Measurements from ENCODE around the gene RAMP3.
"Not testable (repeated sequence)": the region's sequence is repeated elsewhere in the genome, so short reads cannot be mapped to it uniquely, and the experiment has no call there.

RAMP3 gene

GRCh38 chr7:45164271-45164670, 6.7 kb downstream of the RAMP3 start:
- POLR2A ChIA-PET; H3K27me3 ChIP-seq (replicated peaks in 2 of 5; ENCODE audit: control insufficient read depth in 4 of 5, insufficient read depth in 5 of 5, low read length in 4 of 5); H3K27ac ChIP-seq (ENCODE audit: insufficient read depth in 1 of 2, low read depth in 1 of 2, low read length in 2 of 2, poor library complexity in 1 of 2, severe bottlenecking in 2 of 2); H3K36me3 ChIP-seq (ENCODE audit: control insufficient read depth in 4 of 4, insufficient read depth in 4 of 4, low read length in 3 of 4); CTCF ChIA-PET; H3K4me1 ChIP-seq (ENCODE audit: control extremely low read depth in 1 of 4, control insufficient read depth in 4 of 4, insufficient read depth in 4 of 4, low read length in 3 of 4); DNase-seq; H3K4me3 ChIP-seq (ENCODE audit: control insufficient read depth in 1 of 7, extremely low read depth in 1 of 7, insufficient read depth in 4 of 7, low read depth in 2 of 7, low read length in 6 of 7): not testable (repeated sequence)
- WGBS (ENCODE audit: insufficient coverage): 100% methylated on average over 1 of the region's 3 CpGs
- H3K9me3 ChIP-seq (ENCODE audit: control extremely low read depth in 1 of 5, control insufficient read depth in 4 of 5, insufficient read depth in 2 of 5, low read depth in 1 of 5, low read length in 4 of 5): peaks cover 0 to 14% (median 6%) of the 10 kb centered on the region in 5 experiments

GRCh38 chr7:45165857-45166256, 8.3 kb downstream of the RAMP3 start:
- DNase-seq: no peak
- Histone ChIP-seq H3K4me1 (ENCODE audit: control extremely low read depth in 1 of 4, control insufficient read depth in 4 of 4, insufficient read depth in 4 of 4, low read length in 3 of 4) (no peaks in the 10 kb centered on the region), H3K4me3 (ENCODE audit: control insufficient read depth in 1 of 7, extremely low read depth in 1 of 7, insufficient read depth in 4 of 7, low read depth in 2 of 7, low read length in 6 of 7) (no peak overlapping the region), H3K27ac (ENCODE audit: insufficient read depth in 1 of 2, low read depth in 1 of 2, low read length in 2 of 2, poor library complexity in 1 of 2, severe bottlenecking in 2 of 2) (no peak overlapping the region), H3K36me3 (ENCODE audit: control insufficient read depth in 4 of 4, insufficient read depth in 4 of 4, low read length in 3 of 4) (no peaks in the 10 kb centered on the region), H3K9me3 (ENCODE audit: control extremely low read depth in 1 of 5, control insufficient read depth in 4 of 5, insufficient read depth in 2 of 5, low read depth in 1 of 5, low read length in 4 of 5) (peaks cover 0 to 14% (median 6%) of the 10 kb centered on the region in 5 experiments), H3K27me3 (replicated peaks in 2 of 5; ENCODE audit: control insufficient read depth in 4 of 5, insufficient read depth in 5 of 5, low read length in 4 of 5) (peaks cover 0 to 2% (median 0%) of the 10 kb centered on the region in 5 experiments)
- POLR2A ChIA-PET: no interaction called here
- CTCF ChIA-PET: no interaction called here
- WGBS (ENCODE audit: insufficient coverage): 100% methylated on average over 1 of the region's 3 CpGs

GRCh38 chr7:45171946-45172345, 14.4 kb downstream of the RAMP3 start:
- POLR2A ChIA-PET: no interaction called here
- Histone ChIP-seq H3K4me1 (ENCODE audit: control extremely low read depth in 1 of 4, control insufficient read depth in 4 of 4, insufficient read depth in 4 of 4, low read length in 3 of 4) (no peaks in the 10 kb centered on the region), H3K9me3 (ENCODE audit: control extremely low read depth in 1 of 5, control insufficient read depth in 4 of 5, insufficient read depth in 2 of 5, low read depth in 1 of 5, low read length in 4 of 5) (peaks cover 0 to 1% (median 0%) of the 10 kb centered on the region in 5 experiments), H3K27ac (ENCODE audit: insufficient read depth in 1 of 2, low read depth in 1 of 2, low read length in 2 of 2, poor library complexity in 1 of 2, severe bottlenecking in 2 of 2) (no peak overlapping the region), H3K27me3 (replicated peaks in 2 of 5; ENCODE audit: control insufficient read depth in 4 of 5, insufficient read depth in 5 of 5, low read length in 4 of 5) (peaks cover 0 to 2% (median 0%) of the 10 kb centered on the region in 5 experiments), H3K4me3 (ENCODE audit: control insufficient read depth in 1 of 7, extremely low read depth in 1 of 7, insufficient read depth in 4 of 7, low read depth in 2 of 7, low read length in 6 of 7) (no peak overlapping the region), H3K36me3 (ENCODE audit: control insufficient read depth in 4 of 4, insufficient read depth in 4 of 4, low read length in 3 of 4) (no peaks in the 10 kb centered on the region)
- no peak for DNase-seq
- WGBS (ENCODE audit: insufficient coverage): 20% methylated on average over 1 of the region's 1 CpG
- CTCF ChIA-PET: no interaction called here

- Histone ChIP-seq H3K27me3 (replicated peaks in 2 of 5; ENCODE audit: control insufficient read depth in 4 of 5, insufficient read depth in 5 of 5, low read length in 4 of 5) (peaks cover 0 to 2% (median 0%) of the 10 kb centered on the region in 5 experiments), H3K4me3 (ENCODE audit: control insufficient read depth in 1 of 7, extremely low read depth in 1 of 7, insufficient read depth in 4 of 7, low read depth in 2 of 7, low read length in 6 of 7) (no peak overlapping the region), H3K27ac (ENCODE audit: insufficient read depth in 1 of 2, low read depth in 1 of 2, low read length in 2 of 2, poor library complexity in 1 of 2, severe bottlenecking in 2 of 2) (no peak overlapping the region), H3K4me1 (ENCODE audit: control extremely low read depth in 1 of 4, control insufficient read depth in 4 of 4, insufficient read depth in 4 of 4, low read length in 3 of 4) (no peaks in the 10 kb centered on the region), H3K36me3 (ENCODE audit: control insufficient read depth in 4 of 4, insufficient read depth in 4 of 4, low read length in 3 of 4) (no peaks in the 10 kb centered on the region), H3K9me3 (ENCODE audit: control extremely low read depth in 1 of 5, control insufficient read depth in 4 of 5, insufficient read depth in 2 of 5, low read depth in 1 of 5, low read length in 4 of 5) (peaks cover 0 to 1% (median 0%) of the 10 kb centered on the region in 5 experiments)
- CTCF ChIA-PET: interaction anchor here (0.7 to 2.2 kb wide), 4 partner anchors 11 to 413 kb away, joined by 3 to 4 read pairs (median 4); no protein-coding TSS in a partner anchor
- DNase-seq: no peak
- WGBS (ENCODE audit: insufficient coverage): 98% methylated on average over 4 of the region's 6 CpGs
- POLR2A ChIA-PET: no interaction called here
These were observed 16.2 kb downstream of the RAMP3 start for GRCh38 chr7:45173596-45174327.

GRCh38 chr7:45174328-45174610, 16.7 kb downstream of the RAMP3 start:
- no peak overlapping the region for H3K4me3 ChIP-seq (ENCODE audit: control insufficient read depth in 1 of 7, extremely low read depth in 1 of 7, insufficient read depth in 4 of 7, low read depth in 2 of 7, low read length in 6 of 7)
- 100% methylated on average over 2 of the region's 4 CpGs for WGBS (ENCODE audit: insufficient coverage)
- peaks cover 0 to 2% (median 0%) of the 10 kb centered on the region in 5 experiments for H3K27me3 ChIP-seq (replicated peaks in 2 of 5; ENCODE audit: control insufficient read depth in 4 of 5, insufficient read depth in 5 of 5, low read length in 4 of 5)
- DNase-seq: no peak
- H3K4me1 ChIP-seq (ENCODE audit: control extremely low read depth in 1 of 4, control insufficient read depth in 4 of 4, insufficient read depth in 4 of 4, low read length in 3 of 4): no peaks in the 10 kb centered on the region
- H3K27ac ChIP-seq (ENCODE audit: insufficient read depth in 1 of 2, low read depth in 1 of 2, low read length in 2 of 2, poor library complexity in 1 of 2, severe bottlenecking in 2 of 2): no peak overlapping the region
- H3K36me3 ChIP-seq (ENCODE audit: control insufficient read depth in 4 of 4, insufficient read depth in 4 of 4, low read length in 3 of 4): no peaks in the 10 kb centered on the region
- no peaks in the 10 kb centered on the region for H3K9me3 ChIP-seq (ENCODE audit: control extremely low read depth in 1 of 5, control insufficient read depth in 4 of 5, insufficient read depth in 2 of 5, low read depth in 1 of 5, low read length in 4 of 5)
- ChIA-PET CTCF (interaction anchor here (2.2 kb wide), 1 partner anchor 19 kb away, joined by 4 read pairs; no protein-coding TSS in a partner anchor), POLR2A (no interaction called here)

GRCh38 chr7:45174966-45175765, 17.6 kb downstream of the RAMP3 start:
- DNase-seq: no peak
- no peak overlapping the region for H3K4me3 ChIP-seq (ENCODE audit: control insufficient read depth in 1 of 7, extremely low read depth in 1 of 7, insufficient read depth in 4 of 7, low read depth in 2 of 7, low read length in 6 of 7)
- no peaks in the 10 kb centered on the region for H3K36me3 ChIP-seq (ENCODE audit: control insufficient read depth in 4 of 4, insufficient read depth in 4 of 4, low read length in 3 of 4)
- no peaks in the 10 kb centered on the region for H3K9me3 ChIP-seq (ENCODE audit: control extremely low read depth in 1 of 5, control insufficient read depth in 4 of 5, insufficient read depth in 2 of 5, low read depth in 1 of 5, low read length in 4 of 5)
- no peak overlapping the region for H3K27ac ChIP-seq (ENCODE audit: insufficient read depth in 1 of 2, low read depth in 1 of 2, low read length in 2 of 2, poor library complexity in 1 of 2, severe bottlenecking in 2 of 2)
- 76% methylated on average over 4 of the region's 4 CpGs for WGBS (ENCODE audit: insufficient coverage)
- POLR2A ChIA-PET: no interaction called here
- H3K4me1 ChIP-seq (ENCODE audit: control extremely low read depth in 1 of 4, control insufficient read depth in 4 of 4, insufficient read depth in 4 of 4, low read length in 3 of 4): no peaks in the 10 kb centered on the region
- peaks cover 0 to 2% (median 0%) of the 10 kb centered on the region in 5 experiments for H3K27me3 ChIP-seq (replicated peaks in 2 of 5; ENCODE audit: control insufficient read depth in 4 of 5, insufficient read depth in 5 of 5, low read length in 4 of 5)
- CTCF ChIA-PET: interaction anchor here (0.6 kb wide), 1 partner anchor 85 kb away, joined by 3 read pairs; no protein-coding TSS in a partner anchor

GRCh38 chr7:45176091-45176490, 18.5 kb downstream of the RAMP3 start:
- Histone ChIP-seq H3K27me3 (replicated peaks in 2 of 5; ENCODE audit: control insufficient read depth in 4 of 5, insufficient read depth in 5 of 5, low read length in 4 of 5) (peaks cover 0 to 2% (median 0%) of the 10 kb centered on the region in 5 experiments), H3K27ac (ENCODE audit: insufficient read depth in 1 of 2, low read depth in 1 of 2, low read length in 2 of 2, poor library complexity in 1 of 2, severe bottlenecking in 2 of 2) (no peak overlapping the region), H3K4me1 (ENCODE audit: control extremely low read depth in 1 of 4, control insufficient read depth in 4 of 4, insufficient read depth in 4 of 4, low read length in 3 of 4) (no peaks in the 10 kb centered on the region), H3K4me3 (ENCODE audit: control insufficient read depth in 1 of 7, extremely low read depth in 1 of 7, insufficient read depth in 4 of 7, low read depth in 2 of 7, low read length in 6 of 7) (no peak overlapping the region), H3K9me3 (ENCODE audit: control extremely low read depth in 1 of 5, control insufficient read depth in 4 of 5, insufficient read depth in 2 of 5, low read depth in 1 of 5, low read length in 4 of 5) (no peaks in the 10 kb centered on the region), H3K36me3 (ENCODE audit: control insufficient read depth in 4 of 4, insufficient read depth in 4 of 4, low read length in 3 of 4) (no peaks in the 10 kb centered on the region)
- CTCF ChIA-PET: interaction anchor here (0.6 kb wide), 1 partner anchor 84 kb away, joined by 3 read pairs; no protein-coding TSS in a partner anchor
- POLR2A ChIA-PET: no interaction called here
- DNase-seq: no peak
- WGBS (ENCODE audit: insufficient coverage): no CpG with 5 or more reads among the region's 5 CpGs
